Upper lobe of right lung (tissue), 1 donor: ENCODE results near the gene MRM3. TPM values are rescaled to one million over a fixed set of nuclear protein-coding genes. Genes with fewer than 3 reads are reported as not detected.

Experiments used
- ATAC-seq: fragments of 200-7000 bp; cut with Tn5 transposase; one replicate; pipeline ENCODE4 v1.9.1; 2020; ENCODE audit warnings: mild to moderate bottlenecking, moderate library complexity
- DNase-seq: peaks from one replicate; pipeline ENCODE4 v3.0.0-alpha.2; 2020
- H3K27ac ChIP-seq: fragments of 200-600 bp; one replicate; pipeline ENCODE4 v1.8.0; 2022
- H3K27me3 ChIP-seq: fragments of 200-600 bp; one replicate; pipeline ENCODE4 v1.8.0; 2022; ENCODE audit warnings: mild to moderate bottlenecking
- H3K36me3 ChIP-seq: fragments of 200-600 bp; one replicate; pipeline ENCODE4 v1.8.0; 2022
- H3K4me1 ChIP-seq: fragments of 200-600 bp; one replicate; pipeline ENCODE4 v1.8.0; 2022
- H3K4me3 ChIP-seq: fragments of 200-600 bp; one replicate; pipeline ENCODE4 v1.8.0; 2022; ENCODE audit warnings: mild to moderate bottlenecking
- H3K9me3 ChIP-seq: fragments of 200-600 bp; one replicate; pipeline ENCODE4 v1.8.0; 2022
- CTCF ChIP-seq: fragments of 200-600 bp; IDR thresholded peaks from one replicate; pipeline ENCODE4 v1.8.0; 2022; ENCODE audit warnings: antibody characterized with exemption
- intact Hi-C: fragments of 100-400 bp; cut with DNase I; formaldehyde crosslinking; loops from one replicate; pipeline ENCODE4 v1.11.0; 2022
- total RNA-seq: library from RNA; stranded (reverse); fragmentation: NEBNext Ultra II Directional; extraction: Animal tissue kit (Norgen Biotek cat#: 25700); gene quantifications from one replicate; pipeline ENCODE4 v1.2.1, GENCODE V29; 2021
- donor health status: DM: no; HTN: yes; CAD: no; lungs with severe emphysema.

Gene MRM3
- total RNA-seq, 1 donor from 2014 or later = 12.1 TPM

DNA sequence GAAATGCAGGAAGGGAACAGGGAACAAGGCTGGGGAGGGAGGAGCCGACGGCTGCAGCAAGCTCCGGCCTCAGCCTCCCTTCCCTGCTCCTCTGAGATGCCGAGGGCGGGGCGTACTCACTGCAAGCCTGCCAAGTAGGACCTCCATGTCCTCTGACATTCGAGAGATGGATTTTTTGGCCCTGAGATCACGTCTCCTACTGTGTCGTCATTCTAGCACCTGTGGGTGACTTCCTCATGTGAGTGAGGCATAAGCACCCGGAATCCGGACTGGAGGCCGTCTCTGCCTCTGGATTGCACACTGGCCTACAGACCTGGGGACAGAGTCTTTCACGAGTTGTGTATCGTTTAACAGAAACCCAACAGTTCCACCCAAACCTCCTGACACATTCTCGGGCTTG, 14.5 kb downstream of the MRM3 start:
- TF ChIP-seq CTCF = no peak
- DNase-seq (no peak), ATAC-seq (no peak)
- no peaks in the 10 kb centered on the region for H3K27me3 ChIP-seq
- peaks cover 12% of the 10 kb centered on the region for H3K36me3 ChIP-seq
- no peaks in the 10 kb centered on the region for H3K9me3 ChIP-seq
- no peak overlapping the region for H3K27ac ChIP-seq
- intact Hi-C loops = no loop called here
- H3K4me1 ChIP-seq = peaks cover 14% of the 10 kb centered on the region
- H3K4me3 ChIP-seq = no peak overlapping the region

DNA sequence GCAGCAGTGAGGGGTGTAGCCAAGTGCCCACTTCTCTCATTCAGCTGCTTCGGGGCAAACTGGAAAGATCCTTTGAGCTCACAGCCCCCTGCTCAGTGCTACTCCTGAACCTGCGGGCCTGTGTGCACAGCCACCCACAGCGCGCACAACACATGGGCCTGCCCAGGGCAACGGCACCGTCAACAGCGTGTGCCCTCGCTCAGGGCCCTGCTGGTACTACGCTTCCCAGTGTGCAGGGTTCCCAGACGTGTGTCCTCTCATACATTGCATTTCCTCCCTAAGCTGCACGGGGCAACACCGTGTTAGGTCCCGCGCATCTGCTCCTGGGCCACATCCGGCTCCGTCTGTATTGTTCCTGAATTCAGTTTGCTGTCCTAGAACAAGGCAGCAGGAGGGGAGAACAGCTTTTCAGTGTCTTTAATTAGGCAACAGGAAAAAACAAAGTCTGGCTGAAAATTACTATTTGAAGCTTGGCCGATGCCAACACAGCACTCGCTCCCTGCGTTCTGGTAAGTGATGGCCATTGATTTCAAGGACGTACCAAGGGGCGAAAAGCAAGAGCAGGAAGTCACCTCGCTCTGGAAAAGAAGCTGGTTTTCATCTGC, 15.2 kb downstream of the MRM3 start:
- no peak for DNase-seq
- TF ChIP-seq CTCF = no peak
- H3K9me3 ChIP-seq = no peaks in the 10 kb centered on the region
- peak overlapping the region; percentile 3 for H3K27ac ChIP-seq
- H3K4me3 ChIP-seq = no peak overlapping the region
- peaks cover 14% of the 10 kb centered on the region for H3K4me1 ChIP-seq
- no peaks in the 10 kb centered on the region for H3K27me3 ChIP-seq
- intact Hi-C loops = no loop called here
- H3K36me3 ChIP-seq = peaks cover 5% of the 10 kb centered on the region
- ATAC-seq = peak; percentile 26

- no peak overlapping the region for H3K4me3 ChIP-seq
- H3K9me3 ChIP-seq = no peaks in the 10 kb centered on the region
- DNase-seq (no peak), ATAC-seq (no peak)
- H3K27me3 ChIP-seq = no peaks in the 10 kb centered on the region
- H3K27ac ChIP-seq = no peak overlapping the region
- TF ChIP-seq CTCF = no peak
- H3K36me3 ChIP-seq = no peaks in the 10 kb centered on the region
- intact Hi-C loops = no loop called here
- peaks cover 14% of the 10 kb centered on the region for H3K4me1 ChIP-seq
These were observed 16.1 kb downstream of the MRM3 start for GRCh38 chr17:798246-798645.

DNA sequence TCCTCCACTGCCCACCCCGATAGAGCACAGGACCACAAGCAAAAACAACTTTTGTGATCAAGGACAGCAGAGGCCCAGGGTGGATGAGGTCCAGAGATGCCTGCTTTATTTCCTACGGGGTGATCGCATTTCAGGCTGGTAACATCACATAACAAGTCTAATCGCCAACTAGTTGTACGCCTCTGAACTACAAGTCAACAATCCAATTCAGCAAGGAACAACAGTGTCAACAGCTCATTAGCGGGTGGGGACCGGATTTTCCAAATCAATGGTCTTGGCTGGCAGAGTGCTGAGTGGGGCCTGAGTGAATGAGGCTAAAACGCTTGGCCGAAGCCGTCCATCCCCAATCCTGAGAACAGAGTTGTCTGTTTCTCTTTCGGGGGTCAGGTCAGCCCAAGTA, 17.1 kb downstream of the MRM3 start:
- Histone ChIP-seq H3K27ac (no peak overlapping the region), H3K27me3 (no peaks in the 10 kb centered on the region), H3K36me3 (no peaks in the 10 kb centered on the region), H3K4me3 (no peak overlapping the region), H3K4me1 (peaks cover 14% of the 10 kb centered on the region), H3K9me3 (no peaks in the 10 kb centered on the region)
- DNase-seq (no peak), ATAC-seq (no peak)
- intact Hi-C loops = no loop called here
- no peak for TF ChIP-seq CTCF

GRCh38 chr17:800446-801242, 18.5 kb downstream of the MRM3 start:
- peaks cover 2% of the 10 kb centered on the region for H3K4me1 ChIP-seq
- DNase-seq (no peak), ATAC-seq (no peak)
- no peaks in the 10 kb centered on the region for H3K9me3 ChIP-seq
- intact Hi-C loops = loop anchor here (5.0 kb wide), 1 partner anchor 177 kb away; the partner anchor contains the start of gene NXN
- no peak overlapping the region for H3K4me3 ChIP-seq
- no peak for TF ChIP-seq CTCF
- no peaks in the 10 kb centered on the region for H3K27me3 ChIP-seq
- H3K36me3 ChIP-seq = no peaks in the 10 kb centered on the region
- H3K27ac ChIP-seq = no peak overlapping the region
